ENCODE data around the gene S100A9. TPM values are rescaled to one million over a fixed set of nuclear protein-coding genes. Genes with fewer than 3 reads are reported as not detected.

The S100A9 gene
- total and polyA plus RNA-seq, 4 donors: 2.1 to 829 (median 10.4) TPM

- Histone ChIP-seq H3K4me1 (ENCODE audit: control insufficient read depth, insufficient read depth, low read length) (no peaks in the 10 kb centered on the region), H3K36me3 (ENCODE audit: control insufficient read depth, insufficient read depth, low read length) (no peaks in the 10 kb centered on the region), H3K4me3 (ENCODE audit: low read depth, low read length) (no peak overlapping the region), H3K27me3 (ENCODE audit: control insufficient read depth, insufficient read depth, low read length) (no peaks in the 10 kb centered on the region), H3K9me3 (ENCODE audit: control insufficient read depth, insufficient read depth, low read length) (no peaks in the 10 kb centered on the region), H3K27ac (ENCODE audit: low read depth, low read length) (no peak overlapping the region)
- DNase-seq (ENCODE audit: low read depth in 4 of 6, low spot score in 6 of 6): no peak
- no CpG with 5 or more reads among the region's 2 CpGs for WGBS (ENCODE audit: insufficient coverage)
Observed at GRCh38 chr1:153360190-153360589, 2.5 kb downstream of the S100A9 start.

- Histone ChIP-seq H3K27ac (ENCODE audit: low read depth, low read length) (no peak overlapping the region), H3K9me3 (ENCODE audit: control insufficient read depth, insufficient read depth, low read length) (no peaks in the 10 kb centered on the region), H3K27me3 (ENCODE audit: control insufficient read depth, insufficient read depth, low read length) (no peaks in the 10 kb centered on the region), H3K4me3 (ENCODE audit: low read depth, low read length) (no peak overlapping the region), H3K36me3 (ENCODE audit: control insufficient read depth, insufficient read depth, low read length) (no peaks in the 10 kb centered on the region), H3K4me1 (ENCODE audit: control insufficient read depth, insufficient read depth, low read length) (no peaks in the 10 kb centered on the region)
- DNase-seq (ENCODE audit: low read depth in 4 of 6, low spot score in 6 of 6): no peak
- WGBS (ENCODE audit: insufficient coverage): 91% methylated on average over 7 of the region's 11 CpGs
Observed at GRCh38 chr1:153360592-153361479, 3.2 kb downstream of the S100A9 start.

GRCh38 chr1:153361480-153362109, 3.9 kb downstream of the S100A9 start:
- DNase-seq (ENCODE audit: low read depth in 4 of 6, low spot score in 6 of 6): no peak
- no peaks in the 10 kb centered on the region for H3K4me1 ChIP-seq (ENCODE audit: control insufficient read depth, insufficient read depth, low read length)
- no peaks in the 10 kb centered on the region for H3K9me3 ChIP-seq (ENCODE audit: control insufficient read depth, insufficient read depth, low read length)
- H3K4me3 ChIP-seq (ENCODE audit: low read depth, low read length): no peak overlapping the region
- no peaks in the 10 kb centered on the region for H3K27me3 ChIP-seq (ENCODE audit: control insufficient read depth, insufficient read depth, low read length)
- H3K36me3 ChIP-seq (ENCODE audit: control insufficient read depth, insufficient read depth, low read length): no peaks in the 10 kb centered on the region
- no peak overlapping the region for H3K27ac ChIP-seq (ENCODE audit: low read depth, low read length)
- WGBS (ENCODE audit: insufficient coverage): 76% methylated on average over 3 of the region's 4 CpGs

- peak in 1 of 6 donors; percentile 6 for DNase-seq (ENCODE audit: low read depth in 4 of 6, low spot score in 6 of 6)
- Histone ChIP-seq H3K27ac (ENCODE audit: low read depth, low read length) (no peak overlapping the region), H3K4me1 (ENCODE audit: control insufficient read depth, insufficient read depth, low read length) (no peaks in the 10 kb centered on the region), H3K4me3 (ENCODE audit: low read depth, low read length) (no peak overlapping the region), H3K36me3 (ENCODE audit: control insufficient read depth, insufficient read depth, low read length) (no peaks in the 10 kb centered on the region), H3K27me3 (ENCODE audit: control insufficient read depth, insufficient read depth, low read length) (no peaks in the 10 kb centered on the region), H3K9me3 (ENCODE audit: control insufficient read depth, insufficient read depth, low read length) (no peaks in the 10 kb centered on the region)
- WGBS (ENCODE audit: insufficient coverage): 84% methylated on average over 3 of the region's 3 CpGs
Observed at GRCh38 chr1:153362187-153362775, 4.6 kb downstream of the S100A9 start.

GRCh38 chr1:153363641-153364040, 6.0 kb downstream of the S100A9 start:
- no peak for DNase-seq (ENCODE audit: low read depth in 4 of 6, low spot score in 6 of 6)
- Histone ChIP-seq H3K9me3 (ENCODE audit: control insufficient read depth, insufficient read depth, low read length) (no peaks in the 10 kb centered on the region), H3K27me3 (ENCODE audit: control insufficient read depth, insufficient read depth, low read length) (no peaks in the 10 kb centered on the region), H3K27ac (ENCODE audit: low read depth, low read length) (no peak overlapping the region), H3K4me1 (ENCODE audit: control insufficient read depth, insufficient read depth, low read length) (no peaks in the 10 kb centered on the region), H3K36me3 (ENCODE audit: control insufficient read depth, insufficient read depth, low read length) (no peaks in the 10 kb centered on the region), H3K4me3 (ENCODE audit: low read depth, low read length) (no peak overlapping the region)
- 63% methylated on average over 1 of the region's 3 CpGs for WGBS (ENCODE audit: insufficient coverage)

- H3K27me3 ChIP-seq (ENCODE audit: control insufficient read depth, insufficient read depth, low read length): no peaks in the 10 kb centered on the region
- no peak overlapping the region for H3K27ac ChIP-seq (ENCODE audit: low read depth, low read length)
- no peaks in the 10 kb centered on the region for H3K36me3 ChIP-seq (ENCODE audit: control insufficient read depth, insufficient read depth, low read length)
- no peak for DNase-seq (ENCODE audit: low read depth in 4 of 6, low spot score in 6 of 6)
- H3K9me3 ChIP-seq (ENCODE audit: control insufficient read depth, insufficient read depth, low read length): no peaks in the 10 kb centered on the region
- no peaks in the 10 kb centered on the region for H3K4me1 ChIP-seq (ENCODE audit: control insufficient read depth, insufficient read depth, low read length)
- no peak overlapping the region for H3K4me3 ChIP-seq (ENCODE audit: low read depth, low read length)
Observed at GRCh38 chr1:153364156-153364555, 6.5 kb downstream of the S100A9 start.

GRCh38 chr1:153364766-153365666, 7.4 kb downstream of the S100A9 start:
- Histone ChIP-seq H3K9me3 (ENCODE audit: control insufficient read depth, insufficient read depth, low read length) (no peaks in the 10 kb centered on the region), H3K4me3 (ENCODE audit: low read depth, low read length) (no peak overlapping the region), H3K36me3 (ENCODE audit: control insufficient read depth, insufficient read depth, low read length) (no peaks in the 10 kb centered on the region), H3K4me1 (ENCODE audit: control insufficient read depth, insufficient read depth, low read length) (no peaks in the 10 kb centered on the region), H3K27me3 (ENCODE audit: control insufficient read depth, insufficient read depth, low read length) (no peaks in the 10 kb centered on the region), H3K27ac (ENCODE audit: low read depth, low read length) (no peak overlapping the region)
- no peak for DNase-seq (ENCODE audit: low read depth in 4 of 6, low spot score in 6 of 6)
- 82% methylated on average over 10 of the region's 12 CpGs for WGBS (ENCODE audit: insufficient coverage)

- no peaks in the 10 kb centered on the region for H3K9me3 ChIP-seq (ENCODE audit: control insufficient read depth, insufficient read depth, low read length)
- H3K4me3 ChIP-seq (ENCODE audit: low read depth, low read length): no peak overlapping the region
- H3K36me3 ChIP-seq (ENCODE audit: control insufficient read depth, insufficient read depth, low read length): no peaks in the 10 kb centered on the region
- WGBS (ENCODE audit: insufficient coverage): no CpG with 5 or more reads among the region's 8 CpGs
- H3K27ac ChIP-seq (ENCODE audit: low read depth, low read length): no peak overlapping the region
- no peaks in the 10 kb centered on the region for H3K4me1 ChIP-seq (ENCODE audit: control insufficient read depth, insufficient read depth, low read length)
- DNase-seq (ENCODE audit: low read depth in 4 of 6, low spot score in 6 of 6): no peak
- H3K27me3 ChIP-seq (ENCODE audit: control insufficient read depth, insufficient read depth, low read length): no peaks in the 10 kb centered on the region
Observed at GRCh38 chr1:153365696-153366095, 8.0 kb downstream of the S100A9 start.

GRCh38 chr1:153366261-153366660, 8.6 kb downstream of the S100A9 start:
- H3K9me3 ChIP-seq (ENCODE audit: control insufficient read depth, insufficient read depth, low read length): no peaks in the 10 kb centered on the region
- DNase-seq (ENCODE audit: low read depth in 4 of 6, low spot score in 6 of 6): no peak
- H3K4me1 ChIP-seq (ENCODE audit: control insufficient read depth, insufficient read depth, low read length): no peaks in the 10 kb centered on the region
- H3K27ac ChIP-seq (ENCODE audit: low read depth, low read length): no peak overlapping the region
- H3K27me3 ChIP-seq (ENCODE audit: control insufficient read depth, insufficient read depth, low read length): no peaks in the 10 kb centered on the region
- no peaks in the 10 kb centered on the region for H3K36me3 ChIP-seq (ENCODE audit: control insufficient read depth, insufficient read depth, low read length)
- WGBS (ENCODE audit: insufficient coverage): 87% methylated on average over 3 of the region's 6 CpGs
- H3K4me3 ChIP-seq (ENCODE audit: low read depth, low read length): no peak overlapping the region
